22Rv1 (cell line): ENCODE data around the gene MORN1.

Source experiments
- ZFX ChIP-seq: fragments of 450-650 bp; IDR thresholded peaks from 2 replicates; pipeline ENCODE4 v1.6.1; 2017; ENCODE audit warnings: antibody characterized with exemption, borderline replicate concordance
- TF ChIP-seq, protein P1 (sequence below): fragments of 450-650 bp; IDR thresholded peaks from 2 replicates; pipeline ENCODE4 v1.5.1; 2017; ENCODE audit warnings: mild to moderate bottlenecking

DNA sequence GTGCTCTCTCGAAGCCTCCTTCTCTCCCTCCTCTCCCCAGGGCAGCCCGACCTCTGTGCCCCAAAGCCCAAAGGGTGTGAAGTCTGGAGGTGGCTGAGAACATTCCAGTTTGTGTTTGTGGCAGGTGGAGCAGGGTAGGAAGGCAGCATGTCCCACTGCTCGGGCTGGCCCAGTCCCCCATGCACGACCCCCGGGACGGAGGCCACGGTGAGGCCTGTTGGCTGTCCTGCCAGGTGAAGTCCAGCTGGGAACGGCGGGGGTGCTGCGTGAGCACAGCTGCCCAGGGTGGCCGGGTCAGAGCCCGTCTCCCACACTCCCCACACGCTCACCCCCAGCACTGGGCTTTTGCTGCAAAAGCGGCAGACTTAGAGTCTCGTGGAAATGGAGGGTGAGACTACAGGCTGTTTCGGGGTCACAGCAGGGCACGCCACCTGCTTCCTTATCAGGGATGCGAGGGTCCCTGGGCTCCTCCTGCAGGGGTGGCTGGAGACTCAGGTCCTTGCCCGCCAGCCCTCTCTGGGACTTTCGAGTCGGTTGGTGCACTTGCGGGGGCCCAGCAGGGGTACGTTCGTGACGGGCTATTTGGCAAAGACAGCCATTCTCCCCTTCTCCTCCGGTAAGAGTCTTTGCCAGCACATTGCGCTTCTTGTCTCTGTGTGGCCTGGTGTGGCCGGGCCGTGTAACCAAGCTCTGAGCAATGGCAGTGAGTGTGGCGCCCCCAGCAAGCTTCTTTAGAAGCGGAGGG lies 40.3 kb downstream of the MORN1 start:
- no peak for TF ChIP-seq ZFX
- TF ChIP-seq, protein P1, sequence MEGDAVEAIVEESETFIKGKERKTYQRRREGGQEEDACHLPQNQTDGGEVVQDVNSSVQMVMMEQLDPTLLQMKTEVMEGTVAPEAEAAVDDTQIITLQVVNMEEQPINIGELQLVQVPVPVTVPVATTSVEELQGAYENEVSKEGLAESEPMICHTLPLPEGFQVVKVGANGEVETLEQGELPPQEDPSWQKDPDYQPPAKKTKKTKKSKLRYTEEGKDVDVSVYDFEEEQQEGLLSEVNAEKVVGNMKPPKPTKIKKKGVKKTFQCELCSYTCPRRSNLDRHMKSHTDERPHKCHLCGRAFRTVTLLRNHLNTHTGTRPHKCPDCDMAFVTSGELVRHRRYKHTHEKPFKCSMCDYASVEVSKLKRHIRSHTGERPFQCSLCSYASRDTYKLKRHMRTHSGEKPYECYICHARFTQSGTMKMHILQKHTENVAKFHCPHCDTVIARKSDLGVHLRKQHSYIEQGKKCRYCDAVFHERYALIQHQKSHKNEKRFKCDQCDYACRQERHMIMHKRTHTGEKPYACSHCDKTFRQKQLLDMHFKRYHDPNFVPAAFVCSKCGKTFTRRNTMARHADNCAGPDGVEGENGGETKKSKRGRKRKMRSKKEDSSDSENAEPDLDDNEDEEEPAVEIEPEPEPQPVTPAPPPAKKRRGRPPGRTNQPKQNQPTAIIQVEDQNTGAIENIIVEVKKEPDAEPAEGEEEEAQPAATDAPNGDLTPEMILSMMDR, result no peak
